NCI-H774 (cell line): ENCODE measurements around the gene RPL37.
"Not testable (repeated sequence)": the region's sequence is repeated elsewhere in the genome, so short reads cannot be mapped to it uniquely, and the experiment has no call there.

ENCODE experiments used
- DNase-seq: peaks from one replicate; lab custom pipeline; 2025; lab: John Stamatoyannopoulos, UW

RPL37 gene

GRCh38 chr5:40796487-40796889, 38.5 kb downstream of the RPL37 start:
- DNase-seq, result no peak

- DNase-seq, result not testable (repeated sequence)
Observed at GRCh38 chr5:40794877-40795276, 40.1 kb downstream of the RPL37 start.

- not testable (repeated sequence) for DNase-seq
Observed at GRCh38 chr5:40794340-40794739, 40.7 kb downstream of the RPL37 start.

- DNase-seq, result not testable (repeated sequence)
Observed at GRCh38 chr5:40792691-40793090, 42.3 kb downstream of the RPL37 start.

GRCh38 chr5:40791715-40792139, 43.3 kb downstream of the RPL37 start:
- no peak for DNase-seq

- no peak for DNase-seq
Observed at GRCh38 chr5:40790947-40791593, 44.0 kb downstream of the RPL37 start.

GRCh38 chr5:40788941-40789340, 46.1 kb downstream of the RPL37 start:
- DNase-seq, result not testable (repeated sequence)

- no peak for DNase-seq
Observed at GRCh38 chr5:40787986-40788385, 47.0 kb downstream of the RPL37 start.

GRCh38 chr5:40786664-40787063, 48.4 kb downstream of the RPL37 start:
- not testable (repeated sequence) for DNase-seq

- no peak for DNase-seq
Observed at GRCh38 chr5:40784916-40785315, 50.1 kb downstream of the RPL37 start.

- DNase-seq, result no peak
Observed at GRCh38 chr5:40784027-40784653, 50.9 kb downstream of the RPL37 start.

- DNase-seq, result no peak
Observed at GRCh38 chr5:40781843-40782409, 53.1 kb downstream of the RPL37 start.

GRCh38 chr5:40780858-40781257, 54.2 kb downstream of the RPL37 start:
- no peak for DNase-seq

- no peak for DNase-seq
Observed at GRCh38 chr5:40780199-40780598, 54.8 kb downstream of the RPL37 start.

- no peak for DNase-seq
Observed at GRCh38 chr5:40779561-40779960, 55.5 kb downstream of the RPL37 start.

GRCh38 chr5:40778133-40778532, 56.9 kb downstream of the RPL37 start:
- no peak for DNase-seq

- no peak for DNase-seq
Observed at GRCh38 chr5:40776658-40776977, 58.4 kb downstream of the RPL37 start.

GRCh38 chr5:40775846-40776657, 59.0 kb downstream of the RPL37 start:
- no peak for DNase-seq
